HG02759 (cell line): Measurements from ENCODE around the gene RENBP.

Experiments used
- ATAC-seq: cut with Tn5 transposase; IDR thresholded peaks from one replicate; pipeline ENCODE4 v1.9.1; 2021; ENCODE audit warnings: mild to moderate bottlenecking, moderate library complexity; ENCODE audit not compliant: unreplicated experiment

RENBP gene

GRCh38 chrX:153921070-153921469 lies 23.4 kb downstream of the RENBP start:
- ATAC-seq: no peak

GRCh38 chrX:153920546-153920945 lies 23.9 kb downstream of the RENBP start:
- no peak for ATAC-seq

GRCh38 chrX:153919281-153919680 lies 25.2 kb downstream of the RENBP start:
- no peak for ATAC-seq

- no peak for ATAC-seq
Observed at GRCh38 chrX:153917869-153918268, 26.6 kb downstream of the RENBP start.

- no peak for ATAC-seq
Observed at GRCh38 chrX:153913701-153914100, 30.7 kb downstream of the RENBP start.

GRCh38 chrX:153913211-153913610 lies 31.2 kb downstream of the RENBP start:
- no peak for ATAC-seq

GRCh38 chrX:153911798-153912197 lies 32.6 kb downstream of the RENBP start:
- ATAC-seq: no peak

GRCh38 chrX:153910446-153910845 lies 34.0 kb downstream of the RENBP start:
- no peak for ATAC-seq

- no peak for ATAC-seq
Observed at GRCh38 chrX:153909980-153910360, 34.5 kb downstream of the RENBP start.

- ATAC-seq: no peak
Observed at GRCh38 chrX:153909024-153909979, 35.1 kb downstream of the RENBP start.

GRCh38 chrX:153908219-153908860 lies 36.1 kb downstream of the RENBP start:
- ATAC-seq: no peak

- no peak for ATAC-seq
Observed at GRCh38 chrX:153907456-153907855, 37.0 kb downstream of the RENBP start.

GRCh38 chrX:153906126-153906917 lies 38.1 kb downstream of the RENBP start:
- no peak for ATAC-seq

GRCh38 chrX:153905481-153906095 lies 38.9 kb downstream of the RENBP start:
- ATAC-seq: no peak

GRCh38 chrX:153903991-153904957 lies 40.2 kb downstream of the RENBP start, which contains the start of gene AVPR2:
Gene AVPR2 (plus strand): TSS chrX:153904673. CDS start chrX:153905146, 473 bp downstream.
- ATAC-seq: no peak

- ATAC-seq: no peak
Observed at GRCh38 chrX:153903238-153903980, 41.0 kb downstream of the RENBP start.

GRCh38 chrX:153902385-153902784 lies 42.1 kb downstream of the RENBP start:
- ATAC-seq: no peak

GRCh38 chrX:153901753-153902140 lies 42.7 kb downstream of the RENBP start:
- ATAC-seq: no peak
